ENCODE measurements around the gene ASAP2.
"Not testable (repeated sequence)": the region's sequence is repeated elsewhere in the genome, so short reads cannot be mapped to it uniquely, and the experiment has no call there.

Gene ASAP2

GRCh38 chr2:9256570-9257043 lies 50.0 kb downstream of the ASAP2 start:
- no peak for DNase-seq

DNA sequence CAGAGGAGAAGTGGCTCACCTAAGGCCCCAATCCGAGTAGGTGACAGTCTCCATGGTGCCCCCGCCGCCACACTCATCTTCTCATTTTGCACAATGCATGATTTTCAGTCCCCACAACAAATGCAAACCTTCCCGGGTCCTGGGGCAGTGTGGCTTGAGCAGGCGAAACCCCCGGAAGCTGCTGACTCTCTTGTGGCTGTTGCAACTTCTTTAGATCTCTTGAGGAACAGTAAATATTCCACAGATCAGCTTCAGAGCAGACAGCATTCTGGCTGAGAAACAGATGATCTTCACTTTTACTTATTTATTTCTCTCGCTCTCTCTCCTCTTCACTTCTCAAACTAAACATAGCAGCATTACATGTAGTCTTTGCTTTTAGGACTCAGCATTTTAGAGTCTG lies 51.9 kb downstream of the ASAP2 start:
- no peak for DNase-seq

GRCh38 chr2:9258953-9259399 lies 52.4 kb downstream of the ASAP2 start:
- DNase-seq = no peak

GRCh38 chr2:9260464-9260918 lies 53.9 kb downstream of the ASAP2 start:
- no peak for DNase-seq

DNA sequence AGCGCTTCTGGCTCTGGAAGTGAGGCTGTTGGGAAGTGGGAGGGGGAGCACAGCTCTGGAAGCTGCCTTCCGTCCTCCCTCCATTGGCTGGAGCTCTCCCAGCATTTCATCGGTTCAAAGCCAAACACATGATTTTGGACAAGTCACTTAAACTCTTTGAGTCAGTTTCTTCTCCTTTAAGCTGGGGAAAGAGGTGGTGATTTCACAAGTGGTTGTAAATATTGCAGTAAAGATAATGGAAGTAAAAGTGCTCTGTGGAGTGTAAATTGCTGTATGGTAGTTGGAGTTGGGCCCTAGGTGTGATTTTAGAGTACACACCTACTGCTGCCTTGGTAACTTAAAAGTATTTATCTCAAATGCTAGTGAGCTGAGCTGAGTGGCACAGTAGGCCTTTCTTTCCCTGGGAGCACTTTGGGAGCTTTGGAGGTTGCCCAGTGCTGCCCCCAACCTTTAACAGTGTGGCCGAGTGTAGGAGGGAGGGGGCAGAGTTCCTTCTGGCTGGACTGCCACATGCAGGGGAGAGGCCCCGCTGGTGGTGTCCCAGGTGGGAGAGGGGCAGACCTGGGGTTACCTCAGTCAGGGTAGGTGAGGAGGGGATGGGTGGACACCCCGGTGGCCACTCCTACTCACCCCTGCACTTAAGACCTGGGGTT lies 54.7 kb downstream of the ASAP2 start:
- no peak for DNase-seq

- DNase-seq = no peak
These were observed 56.1 kb downstream of the ASAP2 start for GRCh38 chr2:9262671-9263171.

DNA sequence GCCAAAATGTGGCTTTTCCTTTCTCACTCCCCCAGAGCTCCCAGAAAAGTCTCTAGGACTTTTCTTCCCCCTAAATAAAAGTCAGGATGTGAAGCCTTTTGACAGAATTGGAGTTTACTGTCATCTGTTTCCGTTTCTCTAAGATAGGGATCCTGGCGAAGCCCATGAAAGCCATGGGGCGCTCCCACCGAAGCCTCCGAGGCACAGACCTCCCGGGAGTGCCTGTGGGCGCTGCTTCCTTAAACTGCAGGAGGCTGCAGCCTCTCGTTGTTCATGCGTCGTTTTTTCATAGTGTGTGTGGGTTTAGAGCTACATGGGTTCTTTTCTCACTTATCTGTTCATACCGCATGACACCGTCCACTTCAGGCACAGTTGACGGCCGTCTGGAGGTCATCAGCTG lies 56.8 kb downstream of the ASAP2 start:
- DNase-seq = no peak

DNA sequence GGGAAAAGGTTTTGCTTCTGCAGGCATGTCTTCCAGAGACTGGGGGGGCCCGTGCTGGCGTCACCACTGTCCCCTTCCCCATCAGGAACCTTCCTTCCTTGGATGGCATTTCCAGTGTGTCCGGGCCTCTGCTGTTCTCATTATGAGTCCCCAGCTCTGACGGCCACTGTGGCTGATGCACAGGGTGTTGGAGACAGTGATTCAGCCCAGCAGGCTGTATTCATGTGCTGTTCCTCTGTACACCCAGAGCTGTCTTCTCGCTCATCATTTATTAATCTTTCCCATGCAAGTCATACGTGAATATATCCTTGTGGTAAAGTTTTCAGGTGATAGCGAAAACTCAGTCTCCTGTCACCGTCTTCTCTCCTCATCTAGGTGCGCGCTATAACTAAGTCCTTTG lies 57.7 kb downstream of the ASAP2 start:
- no peak for DNase-seq

- no peak for DNase-seq
These were observed 60.1 kb downstream of the ASAP2 start for GRCh38 chr2:9266711-9267110.

- DNase-seq = not testable (repeated sequence)
These were observed 60.7 kb downstream of the ASAP2 start for GRCh38 chr2:9267286-9267685.

DNA sequence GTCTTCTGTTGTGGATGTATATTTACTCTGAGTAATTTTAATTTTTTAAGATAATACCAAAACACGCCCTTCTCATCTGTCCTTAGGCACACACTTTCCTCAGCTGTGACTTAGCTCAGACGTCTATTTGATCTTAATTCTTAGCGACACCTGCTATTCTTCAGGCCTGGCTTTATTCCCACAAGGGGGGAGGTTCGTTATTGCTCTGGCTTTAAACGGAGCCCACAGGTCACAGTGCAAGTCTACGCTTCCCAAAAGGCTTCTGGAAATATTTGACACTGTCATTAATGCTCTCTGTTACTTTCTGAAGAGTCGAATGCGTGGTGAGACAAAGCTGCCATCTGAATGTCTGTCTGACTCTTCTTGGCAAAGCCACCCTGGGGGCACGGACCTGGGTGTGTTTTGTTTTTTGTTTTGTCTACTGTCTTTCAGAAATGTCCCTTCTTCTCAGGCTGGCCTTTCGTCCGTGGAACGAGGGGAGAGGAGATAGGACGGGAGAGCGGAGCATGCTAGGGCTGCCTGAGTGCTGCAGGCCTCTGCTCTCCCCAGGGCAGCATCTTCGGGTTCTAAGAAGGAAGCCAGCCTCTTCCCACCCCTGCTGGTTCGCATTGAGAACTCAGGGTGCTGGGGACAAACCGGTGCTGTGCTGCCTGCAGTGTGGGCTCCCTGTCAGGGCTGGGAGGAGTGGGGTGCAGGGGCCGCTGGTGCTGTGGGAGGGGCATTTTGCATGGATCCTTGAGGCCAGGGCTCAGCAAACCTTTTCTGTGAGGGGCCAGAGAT lies 61.9 kb downstream of the ASAP2 start:
- no peak for DNase-seq

- no peak for DNase-seq
These were observed 62.7 kb downstream of the ASAP2 start for GRCh38 chr2:9269295-9269694.

DNA sequence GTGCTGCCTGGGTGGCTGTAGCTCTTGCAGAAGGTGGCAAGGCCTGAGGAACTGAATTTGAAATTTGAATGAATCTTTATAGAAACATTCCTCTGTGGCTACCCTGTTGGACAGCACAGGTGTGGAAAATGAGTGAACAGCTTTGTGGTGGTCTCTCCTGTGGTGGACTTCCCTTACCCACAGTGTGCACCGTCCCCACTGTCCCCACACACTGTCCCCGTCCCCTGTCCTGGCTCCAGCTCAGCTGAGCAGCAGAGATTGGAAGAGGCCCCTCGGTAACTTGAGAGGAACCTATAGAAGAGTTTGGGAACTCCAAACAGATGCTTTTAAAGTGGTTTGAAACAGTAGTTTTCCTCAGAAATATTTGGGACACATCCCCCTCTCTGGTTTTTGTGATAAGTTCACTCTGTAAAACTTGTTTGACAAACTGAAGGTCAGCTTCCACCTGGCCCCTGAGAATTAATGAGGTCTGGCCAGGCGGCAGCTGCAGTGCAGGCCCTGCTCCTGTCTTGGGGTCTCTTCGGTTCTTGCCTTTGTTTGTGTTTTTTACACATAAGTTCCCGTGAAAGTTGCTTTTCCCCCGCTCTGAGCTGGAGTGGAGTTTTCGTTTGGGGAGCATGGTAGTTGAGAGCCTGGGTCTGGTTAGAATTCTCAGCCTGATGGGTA lies 63.2 kb downstream of the ASAP2 start:
- DNase-seq = no peak

GRCh38 chr2:9271091-9271490 lies 64.5 kb downstream of the ASAP2 start:
- DNase-seq = no peak

DNA sequence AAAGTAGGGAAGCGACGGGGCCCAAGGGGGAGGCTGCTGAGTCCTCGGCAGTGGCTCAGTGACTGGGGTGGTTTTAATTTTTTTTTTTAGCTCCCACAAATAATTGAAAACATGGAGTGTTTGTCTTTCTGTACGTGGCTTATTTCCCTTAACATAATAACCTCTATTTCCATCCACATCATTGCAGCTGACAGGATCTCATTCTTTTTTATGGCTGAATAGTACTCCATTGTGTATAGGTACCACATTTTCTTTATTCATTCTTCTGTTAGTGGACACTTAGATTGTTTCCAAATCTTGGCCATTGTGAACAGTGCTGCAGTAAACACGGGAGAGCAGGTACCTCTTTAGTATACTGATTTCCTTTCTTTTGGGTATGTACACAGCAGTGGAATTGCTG lies 65.1 kb downstream of the ASAP2 start:
- no peak for DNase-seq

GRCh38 chr2:9273486-9274130 lies 67.0 kb downstream of the ASAP2 start:
- DNase-seq = no peak

DNA sequence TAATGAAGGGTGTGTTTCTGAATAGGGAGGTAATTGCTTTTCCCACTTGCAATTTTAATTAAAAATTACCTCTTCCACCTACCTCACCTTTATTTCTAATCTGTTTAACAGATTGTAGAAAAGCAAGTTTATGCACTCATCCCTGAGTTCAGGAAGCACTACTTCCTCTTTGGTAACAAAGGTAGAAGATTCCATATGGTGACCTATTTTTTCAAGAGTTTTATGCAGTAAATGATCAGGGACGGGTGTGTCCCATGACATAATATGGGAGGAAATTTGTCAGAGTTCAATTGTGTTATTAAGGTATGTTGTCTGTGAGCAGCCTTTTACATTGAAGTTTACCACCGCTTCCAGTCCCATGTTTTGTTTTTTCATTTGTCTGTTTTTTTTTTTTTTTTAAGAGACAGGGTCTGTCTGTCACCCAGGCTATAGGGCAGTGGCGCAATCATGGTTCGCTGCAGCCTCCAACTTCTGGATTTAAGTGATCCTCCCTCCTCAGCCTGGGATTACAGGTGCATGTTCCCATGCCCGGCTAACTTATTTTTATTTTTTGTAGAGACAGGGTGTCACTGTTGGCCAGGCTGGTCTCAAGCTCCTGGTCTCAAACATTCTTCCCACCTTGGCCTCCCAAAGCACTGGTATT lies 68.2 kb downstream of the ASAP2 start:
- no peak for DNase-seq

GRCh38 chr2:9275399-9275798 lies 68.8 kb downstream of the ASAP2 start:
- DNase-seq = no peak

DNA sequence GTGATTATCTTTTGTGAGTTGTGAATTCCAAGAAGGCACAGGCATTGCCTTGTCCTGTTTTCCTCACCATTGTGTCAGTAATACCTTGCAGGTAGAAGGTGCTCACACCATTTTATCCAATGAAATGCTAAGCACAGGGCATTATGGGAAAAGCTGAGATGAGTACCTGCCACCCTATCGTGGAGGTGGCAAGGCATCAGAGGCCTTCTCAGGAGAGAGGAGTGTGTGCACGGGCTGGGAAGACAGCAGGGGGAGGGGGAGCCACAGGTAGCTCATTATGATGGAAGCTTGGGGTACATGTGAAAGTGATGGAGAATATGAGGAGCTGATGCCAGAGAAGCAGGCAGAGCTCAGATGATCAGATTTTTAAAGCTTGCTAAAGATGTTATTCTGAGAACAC lies 69.5 kb downstream of the ASAP2 start:
- DNase-seq = no peak

GRCh38 chr2:9276901-9277451 lies 70.4 kb downstream of the ASAP2 start:
- DNase-seq = no peak

DNA sequence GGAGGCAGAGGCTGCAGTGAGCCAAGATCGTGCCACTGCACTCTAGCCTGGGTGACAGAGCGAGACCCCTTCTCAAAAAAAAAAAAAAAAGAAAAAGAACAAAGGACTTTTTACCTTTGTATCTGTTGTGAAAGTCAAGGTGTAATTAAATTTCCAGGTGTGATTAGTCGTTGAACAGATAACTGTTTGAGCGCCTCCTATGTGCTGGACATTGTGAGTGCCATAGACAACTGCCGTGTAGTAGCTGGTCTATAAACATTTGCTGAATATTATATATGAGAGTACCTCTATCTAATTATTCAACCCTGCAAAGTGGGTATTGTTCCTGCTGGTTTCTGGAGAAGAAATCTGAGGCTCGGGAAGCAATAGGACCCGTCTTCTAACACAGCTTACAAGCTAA lies 71.8 kb downstream of the ASAP2 start:
- no peak for DNase-seq

DNA sequence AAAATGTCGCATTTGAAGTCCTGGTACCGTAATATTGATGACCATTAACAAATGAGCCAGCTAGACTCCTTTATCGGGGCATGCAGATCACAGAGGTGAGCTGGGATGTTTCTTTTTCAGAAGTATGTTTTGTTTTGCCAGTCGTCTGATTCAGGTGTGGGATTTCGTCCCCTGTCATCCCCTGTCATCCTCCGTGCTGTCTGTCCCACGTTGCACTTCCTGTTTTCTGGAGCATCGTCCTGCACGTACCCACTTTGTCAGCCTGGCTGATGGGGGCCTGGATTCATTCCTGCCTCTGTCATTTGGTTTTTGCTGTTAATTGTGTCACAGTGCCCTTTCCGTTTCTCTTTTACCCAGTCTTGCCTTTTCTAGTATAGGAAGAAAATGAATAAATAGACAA lies 72.8 kb downstream of the ASAP2 start:
- DNase-seq = no peak
